Measurements from ENCODE around the gene ASMTL.

GRCh38 chrX:1391707-1392375 is 60.9 kb downstream of the ASMTL start, which contains the start of gene SLC25A6:
- TF ChIP-seq, protein P1, sequence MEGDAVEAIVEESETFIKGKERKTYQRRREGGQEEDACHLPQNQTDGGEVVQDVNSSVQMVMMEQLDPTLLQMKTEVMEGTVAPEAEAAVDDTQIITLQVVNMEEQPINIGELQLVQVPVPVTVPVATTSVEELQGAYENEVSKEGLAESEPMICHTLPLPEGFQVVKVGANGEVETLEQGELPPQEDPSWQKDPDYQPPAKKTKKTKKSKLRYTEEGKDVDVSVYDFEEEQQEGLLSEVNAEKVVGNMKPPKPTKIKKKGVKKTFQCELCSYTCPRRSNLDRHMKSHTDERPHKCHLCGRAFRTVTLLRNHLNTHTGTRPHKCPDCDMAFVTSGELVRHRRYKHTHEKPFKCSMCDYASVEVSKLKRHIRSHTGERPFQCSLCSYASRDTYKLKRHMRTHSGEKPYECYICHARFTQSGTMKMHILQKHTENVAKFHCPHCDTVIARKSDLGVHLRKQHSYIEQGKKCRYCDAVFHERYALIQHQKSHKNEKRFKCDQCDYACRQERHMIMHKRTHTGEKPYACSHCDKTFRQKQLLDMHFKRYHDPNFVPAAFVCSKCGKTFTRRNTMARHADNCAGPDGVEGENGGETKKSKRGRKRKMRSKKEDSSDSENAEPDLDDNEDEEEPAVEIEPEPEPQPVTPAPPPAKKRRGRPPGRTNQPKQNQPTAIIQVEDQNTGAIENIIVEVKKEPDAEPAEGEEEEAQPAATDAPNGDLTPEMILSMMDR (IDR thresholded peaks at IDR 0.05; ENCODE audit: insufficient read depth, low read length, poor library complexity, severe bottlenecking), result no peak
- no peak for TF ChIP-seq EZH2phosphoT487 (conservative IDR thresholded peaks at IDR 0.05; ENCODE audit: low read length)

All from SU-DHL-6 (cell line).